Stimulated activated CD8-positive, alpha-beta memory T cell treated with anti-CD3 and anti-CD28 coated beads, Interleukin-15, amount 100 ng/mL, for 1 hour (primary cell): ENCODE data around the gene MAPK9.
"Not testable (repeated sequence)": the region's sequence is repeated elsewhere in the genome, so short reads cannot be mapped to it uniquely, and the experiment has no call there.

Source experiments
- DNase-seq: peaks from one replicate; pipeline ENCODE4 v3.0.0-alpha.2; 2020; ENCODE audit warnings: low read depth

MAPK9 gene

GRCh38 chr5:180234271-180234670 lies 57.6 kb downstream of the MAPK9 start:
- DNase-seq, result no peak

- no peak for DNase-seq
These were observed 58.2 kb downstream of the MAPK9 start for GRCh38 chr5:180233729-180234128.

- no peak for DNase-seq
These were observed 61.9 kb downstream of the MAPK9 start for GRCh38 chr5:180230017-180230416.

GRCh38 chr5:180222056-180222455 lies 69.8 kb downstream of the MAPK9 start:
- DNase-seq, result no peak

GRCh38 chr5:180217797-180218196 lies 74.1 kb downstream of the MAPK9 start:
- no peak for DNase-seq

GRCh38 chr5:180216646-180217171 lies 75.2 kb downstream of the MAPK9 start:
- no peak for DNase-seq

- DNase-seq, result no peak
These were observed 75.9 kb downstream of the MAPK9 start for GRCh38 chr5:180215783-180216630.

- DNase-seq, result no peak
These were observed 76.8 kb downstream of the MAPK9 start for GRCh38 chr5:180214870-180215770.

GRCh38 chr5:180213657-180214207 lies 78.2 kb downstream of the MAPK9 start:
- no peak for DNase-seq

- no peak for DNase-seq
These were observed 78.7 kb downstream of the MAPK9 start for GRCh38 chr5:180213256-180213600.

GRCh38 chr5:180212363-180213255 lies 79.3 kb downstream of the MAPK9 start:
- DNase-seq, result no peak

- DNase-seq, result no peak
These were observed 80.2 kb downstream of the MAPK9 start for GRCh38 chr5:180211761-180212035.

GRCh38 chr5:180210961-180211760 lies 80.7 kb downstream of the MAPK9 start:
- no peak for DNase-seq

- not testable (repeated sequence) for DNase-seq
These were observed 81.8 kb downstream of the MAPK9 start for GRCh38 chr5:180210077-180210476.

- DNase-seq, result peak; percentile 18
These were observed 82.7 kb downstream of the MAPK9 start, which contains the start of gene RASGEF1C for GRCh38 chr5:180209137-180209581. TSS of gene RASGEF1C (minus strand) at chr5:180209211. CDS start at chr5:180138052, 71,159 bp downstream.

GRCh38 chr5:180208435-180209081 lies 83.3 kb downstream of the MAPK9 start:
- DNase-seq, result no peak

GRCh38 chr5:180208038-180208434 lies 83.8 kb downstream of the MAPK9 start:
- DNase-seq, result no peak

GRCh38 chr5:180207593-180207992 lies 84.3 kb downstream of the MAPK9 start:
- DNase-seq, result no peak

- no peak for DNase-seq
These were observed 84.9 kb downstream of the MAPK9 start for GRCh38 chr5:180206993-180207392.

GRCh38 chr5:180205916-180206315 lies 86.0 kb downstream of the MAPK9 start:
- no peak for DNase-seq
